H4 (cell line): ENCODE results near the gene PPP2R2B. TPM values are rescaled to one million over a fixed set of nuclear protein-coding genes. Genes with fewer than 3 reads are reported as not detected.

Experiments used
- DNase-seq: peaks from one replicate; pipeline ENCODE4 v3.0.0-alpha.2; 2015; ENCODE audit warnings: low spot score
- total RNA-seq: library from RNA; depleted of rRNA; stranded (reverse); fragments of >200 nt; shearing (Covaris generic); gene quantifications from 2 replicates; pipeline ENCODE4 v1.2.3, GENCODE V29; 2014

PPP2R2B gene
- total RNA-seq, 1 experiment from 2014 or later: 2.1 TPM

GRCh38 chr5:146888351-146888978, 9.9 kb upstream of the PPP2R2B start:
- DNase-seq: no peak

- no peak for DNase-seq
Observed at GRCh38 chr5:146884066-146884626, 5.6 kb upstream of the PPP2R2B start.

- no peak for DNase-seq
Observed at GRCh38 chr5:146883511-146883910, 5.0 kb upstream of the PPP2R2B start.

GRCh38 chr5:146880966-146881365, 2.4 kb upstream of the PPP2R2B start:
- DNase-seq: no peak

GRCh38 chr5:146877783-146878475, 628 bp downstream of the PPP2R2B start:
- peak; percentile 8 for DNase-seq

- DNase-seq: no peak
Observed at GRCh38 chr5:146877178-146877681, 1.3 kb downstream of the PPP2R2B start.

GRCh38 chr5:146873186-146873917, 5.2 kb downstream of the PPP2R2B start:
- no peak for DNase-seq

- DNase-seq: no peak
Observed at GRCh38 chr5:146872188-146872587, 6.4 kb downstream of the PPP2R2B start.

GRCh38 chr5:146867996-146868708, 10.4 kb downstream of the PPP2R2B start:
- DNase-seq: no peak

- DNase-seq: no peak
Observed at GRCh38 chr5:146866263-146866662, 12.3 kb downstream of the PPP2R2B start.

- no peak for DNase-seq
Observed at GRCh38 chr5:146862641-146863040, 15.9 kb downstream of the PPP2R2B start.

GRCh38 chr5:146860213-146860893, 18.2 kb downstream of the PPP2R2B start:
- peak; percentile 15 for DNase-seq

- no peak for DNase-seq
Observed at GRCh38 chr5:146852089-146852488, 26.5 kb downstream of the PPP2R2B start.

GRCh38 chr5:146851133-146851532, 27.4 kb downstream of the PPP2R2B start:
- no peak for DNase-seq

GRCh38 chr5:146849694-146850303, 28.8 kb downstream of the PPP2R2B start:
- DNase-seq: no peak

GRCh38 chr5:146848133-146848532, 30.4 kb downstream of the PPP2R2B start:
- DNase-seq: no peak

- no peak for DNase-seq
Observed at GRCh38 chr5:146840016-146840415, 38.5 kb downstream of the PPP2R2B start.

GRCh38 chr5:146836226-146836842, 42.2 kb downstream of the PPP2R2B start:
- DNase-seq: no peak

GRCh38 chr5:146832985-146833732, 45.4 kb downstream of the PPP2R2B start:
- DNase-seq: no peak
